GM18868 (cell line): ENCODE results near the gene DDRGK1.
A peak's percentile ranks its signal among the peaks of the same experiment; 100 is the strongest.
"Not testable (repeated sequence)": the region's sequence is repeated elsewhere in the genome, so short reads cannot be mapped to it uniquely, and the experiment has no call there.

Experiments used
- ATAC-seq: cut with Tn5 transposase; IDR thresholded peaks from one replicate; pipeline ENCODE4 v1.9.1; 2021; ENCODE audit warnings: mild to moderate bottlenecking, moderate library complexity; ENCODE audit not compliant: unreplicated experiment

Gene DDRGK1

GRCh38 chr20:3221398-3222226 lies 17.1 kb upstream of the DDRGK1 start:
- ATAC-seq = no peak

- ATAC-seq = no peak
Observed at GRCh38 chr20:3218307-3218988, 14.0 kb upstream of the DDRGK1 start.

- not testable (repeated sequence) for ATAC-seq
Observed at GRCh38 chr20:3215359-3215917, 11.0 kb upstream of the DDRGK1 start.

GRCh38 chr20:3213226-3213625 lies 8.7 kb upstream of the DDRGK1 start:
- no peak for ATAC-seq

- no peak for ATAC-seq
Observed at GRCh38 chr20:3210346-3210745, 5.9 kb upstream of the DDRGK1 start.

- ATAC-seq = no peak
Observed at GRCh38 chr20:3209946-3210317, 5.5 kb upstream of the DDRGK1 start.

- ATAC-seq = no peak
Observed at GRCh38 chr20:3209257-3209945, 4.9 kb upstream of the DDRGK1 start, which contains the start of gene ITPA. Gene ITPA, plus strand, starts transcription at chr20:3209498. Its CDS starts 54 bp downstream, at chr20:3209552.

- no peak for ATAC-seq
Observed at GRCh38 chr20:3208786-3209256, 4.3 kb upstream of the DDRGK1 start.

GRCh38 chr20:3203315-3204123 lies 963 bp downstream of the DDRGK1 start:
- peak; percentile 21 for ATAC-seq

GRCh38 chr20:3202965-3203314 lies 1.5 kb downstream of the DDRGK1 start:
- no peak for ATAC-seq

- ATAC-seq = no peak
Observed at GRCh38 chr20:3199976-3200755, 4.3 kb downstream of the DDRGK1 start.

GRCh38 chr20:3199206-3199605 lies 5.3 kb downstream of the DDRGK1 start:
- ATAC-seq = no peak

- no peak for ATAC-seq
Observed at GRCh38 chr20:3195590-3196237, 8.8 kb downstream of the DDRGK1 start.

GRCh38 chr20:3194617-3195280 lies 9.7 kb downstream of the DDRGK1 start:
- ATAC-seq = no peak

GRCh38 chr20:3193806-3194616 lies 10.5 kb downstream of the DDRGK1 start:
- ATAC-seq = no peak

GRCh38 chr20:3192226-3193015 lies 12.1 kb downstream of the DDRGK1 start:
- no peak for ATAC-seq

GRCh38 chr20:3190681-3191111 lies 13.8 kb downstream of the DDRGK1 start:
- no peak for ATAC-seq
